Thoracic aorta (tissue), 2 donors: ENCODE measurements around the gene ZC3HAV1L. TPM values are rescaled to one million over a fixed set of nuclear protein-coding genes. Genes with fewer than 3 reads are reported as not detected.

Experiments used
- ATAC-seq: fragments of 150-250 bp; one replicate; pipeline ENCODE4 v1.8.0; 2017; ENCODE audit warnings: low read depth; ENCODE audit not compliant: insufficient number of reproducible peaks, low FRiP score
- DNase-seq: peaks from one replicate; pipeline ENCODE4 v3.0.0-alpha.2; 2020; ENCODE audit warnings: low spot score
- H3K27ac ChIP-seq, 2 donors: fragments of 200-600 bp; sonication (generic); 1 replicate in 1 of 2; 2 replicates in 1 of 2; pipeline ENCODE4 v1.5.1; 2016; ENCODE audit warnings: mild to moderate bottlenecking in 2 of 2, moderate library complexity in 2 of 2
- H3K27me3 ChIP-seq: fragments of 200-600 bp; sonication (generic); replicated peaks from 2 replicates; pipeline ENCODE4 v1.6.0; 2016; ENCODE audit warnings: mild to moderate bottlenecking; ENCODE audit not compliant: insufficient read depth
- H3K36me3 ChIP-seq: fragments of 200-600 bp; sonication (generic); one replicate; pipeline ENCODE4 v1.5.1; 2016
- H3K4me1 ChIP-seq, 2 donors: fragments of 200-600 bp; sonication (generic); 1 replicate in 1 of 2; 2 replicates in 1 of 2; pipeline versions ENCODE4 v1.5.1 to v1.6.0; 2016; ENCODE audit warnings: low read depth in 2 of 2, mild to moderate bottlenecking in 1 of 2; ENCODE audit not compliant: control insufficient read depth in 1 of 2
- H3K4me3 ChIP-seq: fragments of 200-600 bp; sonication (generic); 2 replicates; pipeline ENCODE4 v1.5.1; 2016; ENCODE audit warnings: mild to moderate bottlenecking
- H3K9me3 ChIP-seq: fragments of 200-600 bp; sonication (generic); 2 replicates; pipeline ENCODE4 v1.5.1; 2016
- total RNA-seq, 2 donors: library from RNA; depleted of rRNA; stranded (reverse); fragments of >200 nt; gene quantifications; one replicate each; pipeline versions ENCODE4 v1.1.0 to v1.2.3, GENCODE V29; 2016
- TF ChIP-seq, protein P1 (sequence below): fragments of 200-600 bp; sonication (generic); IDR thresholded peaks from one replicate; pipeline ENCODE4 v1.5.1; 2019; ENCODE audit warnings: antibody characterized with exemption

ZC3HAV1L gene
- total RNA-seq, 2 donors from 2014 or later = 10.4 to 22.7 TPM

DNA sequence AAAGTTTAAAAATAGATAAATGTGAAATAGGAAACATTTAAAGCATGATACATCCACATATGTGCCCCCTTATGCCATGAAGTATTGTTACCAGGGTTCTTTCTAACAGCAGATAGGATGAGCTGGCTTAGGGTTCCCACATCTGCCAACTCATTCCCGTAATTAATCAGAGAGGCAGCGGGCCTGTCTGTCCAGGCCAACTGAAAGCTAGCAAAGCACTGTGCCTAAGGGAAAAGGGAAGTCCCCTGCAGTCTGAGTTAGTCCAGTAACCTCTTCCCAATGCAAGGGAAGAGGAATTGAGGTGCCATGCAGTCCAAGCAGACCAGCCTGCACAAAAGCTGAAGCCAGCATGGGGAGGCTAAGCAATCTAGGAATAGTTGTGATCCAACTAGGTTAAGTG is 18.3 kb upstream of the ZC3HAV1L start:
- Histone ChIP-seq H3K4me1 (no peaks in the 10 kb centered on the region), H3K4me3 (no peak overlapping the region), H3K27me3 (no peaks in the 10 kb centered on the region), H3K36me3 (peaks cover 32% of the 10 kb centered on the region), H3K9me3 (no peaks in the 10 kb centered on the region), H3K27ac (no peak overlapping the region)
- no peak for DNase-seq
- TF ChIP-seq, protein P1, sequence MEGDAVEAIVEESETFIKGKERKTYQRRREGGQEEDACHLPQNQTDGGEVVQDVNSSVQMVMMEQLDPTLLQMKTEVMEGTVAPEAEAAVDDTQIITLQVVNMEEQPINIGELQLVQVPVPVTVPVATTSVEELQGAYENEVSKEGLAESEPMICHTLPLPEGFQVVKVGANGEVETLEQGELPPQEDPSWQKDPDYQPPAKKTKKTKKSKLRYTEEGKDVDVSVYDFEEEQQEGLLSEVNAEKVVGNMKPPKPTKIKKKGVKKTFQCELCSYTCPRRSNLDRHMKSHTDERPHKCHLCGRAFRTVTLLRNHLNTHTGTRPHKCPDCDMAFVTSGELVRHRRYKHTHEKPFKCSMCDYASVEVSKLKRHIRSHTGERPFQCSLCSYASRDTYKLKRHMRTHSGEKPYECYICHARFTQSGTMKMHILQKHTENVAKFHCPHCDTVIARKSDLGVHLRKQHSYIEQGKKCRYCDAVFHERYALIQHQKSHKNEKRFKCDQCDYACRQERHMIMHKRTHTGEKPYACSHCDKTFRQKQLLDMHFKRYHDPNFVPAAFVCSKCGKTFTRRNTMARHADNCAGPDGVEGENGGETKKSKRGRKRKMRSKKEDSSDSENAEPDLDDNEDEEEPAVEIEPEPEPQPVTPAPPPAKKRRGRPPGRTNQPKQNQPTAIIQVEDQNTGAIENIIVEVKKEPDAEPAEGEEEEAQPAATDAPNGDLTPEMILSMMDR = no peak
- no peak for ATAC-seq

DNA sequence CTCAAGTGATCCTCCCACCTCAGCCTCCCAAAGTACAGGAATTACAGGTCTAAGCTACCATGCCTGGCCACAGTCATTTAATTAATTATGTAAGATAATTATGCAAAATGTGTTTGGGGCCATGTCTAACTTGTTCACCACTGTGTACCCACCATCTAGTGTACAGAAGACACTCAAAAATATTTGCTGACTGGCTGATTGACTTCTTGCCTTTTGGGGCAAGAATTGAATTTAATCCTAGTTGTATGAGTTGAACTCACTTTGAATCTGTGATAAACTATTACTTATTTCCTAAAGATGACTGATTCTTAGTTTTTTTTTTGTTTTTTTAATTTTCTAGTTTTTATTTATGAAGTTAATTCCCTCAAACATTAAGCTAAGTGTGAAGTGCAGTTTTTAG is 15.8 kb upstream of the ZC3HAV1L start:
- no peak overlapping the region for H3K4me3 ChIP-seq
- TF ChIP-seq, protein P1 = no peak
- no peaks in the 10 kb centered on the region for H3K27me3 ChIP-seq
- peaks cover 41% of the 10 kb centered on the region for H3K36me3 ChIP-seq
- no peaks in the 10 kb centered on the region for H3K4me1 ChIP-seq
- no peak for ATAC-seq
- no peaks in the 10 kb centered on the region for H3K9me3 ChIP-seq
- no peak overlapping the region for H3K27ac ChIP-seq
- no peak for DNase-seq

DNA sequence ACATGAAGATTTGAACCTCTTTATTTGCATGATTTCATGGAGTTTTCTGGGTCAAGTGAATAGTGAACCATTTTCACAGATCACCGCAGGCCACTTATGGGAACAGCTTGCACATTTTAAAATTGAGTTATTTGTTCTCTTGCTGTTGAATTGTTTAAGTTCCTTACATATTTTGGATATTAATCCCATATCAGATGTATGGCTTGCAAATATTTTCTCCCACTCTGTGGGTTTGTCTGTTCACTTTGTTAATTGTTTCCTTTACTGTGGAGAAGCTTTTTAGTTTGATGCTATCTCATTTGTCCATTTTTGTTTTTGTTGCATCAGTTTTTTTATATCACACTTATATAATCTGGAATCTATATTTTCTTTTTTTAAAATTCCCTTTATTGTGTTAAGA is 14.1 kb upstream of the ZC3HAV1L start:
- DNase-seq (no peak), ATAC-seq (no peak)
- no peaks in the 10 kb centered on the region for H3K4me1 ChIP-seq
- no peak overlapping the region for H3K27ac ChIP-seq
- no peak overlapping the region for H3K4me3 ChIP-seq
- peaks cover 42% of the 10 kb centered on the region for H3K36me3 ChIP-seq
- no peaks in the 10 kb centered on the region for H3K27me3 ChIP-seq
- TF ChIP-seq, protein P1 = no peak
- H3K9me3 ChIP-seq = no peaks in the 10 kb centered on the region

DNA sequence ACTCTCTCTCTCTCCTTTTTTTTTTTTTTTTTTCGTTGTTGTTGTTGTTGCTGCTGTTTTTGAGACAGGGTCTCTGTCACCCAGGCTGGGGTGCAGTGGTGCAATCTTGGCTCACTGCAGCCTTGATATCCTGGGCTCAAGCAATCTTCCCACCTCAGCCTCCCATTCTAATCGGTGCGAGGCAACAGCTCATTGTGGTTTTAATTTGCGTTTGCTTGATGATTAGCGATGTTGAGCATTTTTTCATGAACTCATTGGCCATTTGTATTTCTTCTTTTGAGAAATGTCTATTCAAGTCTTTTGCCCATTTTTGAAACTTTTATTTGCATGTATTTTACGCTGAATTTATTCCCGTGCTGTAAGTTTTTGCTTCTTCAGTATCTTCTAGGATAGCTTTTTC is 13.3 kb upstream of the ZC3HAV1L start:
- H3K27ac ChIP-seq = no peak overlapping the region
- ATAC-seq = no peak
- no peak overlapping the region for H3K4me3 ChIP-seq
- H3K27me3 ChIP-seq = no peaks in the 10 kb centered on the region
- TF ChIP-seq, protein P1 = no peak
- no peaks in the 10 kb centered on the region for H3K9me3 ChIP-seq
- H3K36me3 ChIP-seq = peaks cover 34% of the 10 kb centered on the region
- no peaks in the 10 kb centered on the region for H3K4me1 ChIP-seq
- DNase-seq = no peak

DNA sequence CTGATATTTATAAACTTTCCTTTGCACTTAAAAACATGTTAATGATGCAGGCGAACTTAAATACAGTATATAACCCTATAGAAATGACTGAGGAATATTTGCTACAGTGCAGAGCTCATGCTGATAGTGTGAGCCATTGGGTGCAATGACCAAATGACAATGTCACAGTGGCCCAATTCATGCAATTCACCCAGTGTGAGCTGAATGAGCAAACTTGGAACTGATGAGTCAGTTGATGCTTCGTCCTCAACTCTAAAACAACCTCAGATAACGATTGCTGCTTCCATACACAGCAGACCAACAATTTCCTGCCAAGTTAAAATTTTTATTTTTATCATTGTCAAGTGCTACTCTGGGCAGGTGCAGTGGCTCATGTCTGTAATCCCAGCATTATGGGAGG is 12.1 kb upstream of the ZC3HAV1L start:
- DNase-seq = no peak
- Histone ChIP-seq H3K9me3 (no peaks in the 10 kb centered on the region), H3K4me1 (no peaks in the 10 kb centered on the region), H3K27me3 (no peaks in the 10 kb centered on the region), H3K27ac (no peak overlapping the region), H3K36me3 (peaks cover 28% of the 10 kb centered on the region), H3K4me3 (no peak overlapping the region)
- no peak for ATAC-seq
- TF ChIP-seq, protein P1 = no peak
